GM12878 (cell line): Measurements from ENCODE around the gene MAMDC2.

Source experiments
- BACH1 ChIP-seq: fragments of 450-650 bp; IDR thresholded peaks from 2 replicates; pipeline ENCODE4 v1.6.1; 2017; ENCODE audit warnings: mild to moderate bottlenecking, borderline replicate concordance
- CTCF ChIP-seq, 3 experiments: IDR thresholded peaks in 2 of 3; conservative IDR thresholded peaks in 1 of 3; 2 replicates each; pipeline ENCODE4 v1.5.1; 2011; ENCODE audit warnings: low read depth in 3 of 3, low read length in 3 of 3, mild to moderate bottlenecking in 3 of 3, control low read depth in 2 of 3, moderate library complexity in 2 of 3, inconsistent platforms in 1 of 3, mixed read lengths in 1 of 3; ENCODE audit not compliant: control insufficient read depth in 2 of 3, insufficient read depth in 1 of 3; ENCODE audit errors: extremely low read depth in 1 of 3
- EGR1 ChIP-seq, 2 experiments: IDR thresholded peaks; 1 replicate in 1 of 2; 2 replicates in 1 of 2; pipeline ENCODE4 v1.6.1; 2011 to 2012; ENCODE audit warnings: low read depth in 2 of 2, low read length in 2 of 2, borderline replicate concordance in 1 of 2, mild to moderate bottlenecking in 1 of 2, moderate library complexity in 1 of 2
- FOXM1 ChIP-seq: IDR thresholded peaks from 2 replicates; pipeline ENCODE4 v1.6.1; 2012; ENCODE audit warnings: low read depth, mild to moderate bottlenecking, inconsistent platforms, low read length, moderate library complexity
- GABPA ChIP-seq: IDR thresholded peaks from 2 replicates; pipeline ENCODE4 v1.6.1; 2014; ENCODE audit warnings: antibody characterized with exemption, low read depth, mild to moderate bottlenecking, inconsistent platforms
- JUND ChIP-seq: IDR thresholded peaks from 2 replicates; pipeline ENCODE4 v1.6.1; 2012; ENCODE audit warnings: low read depth, mild to moderate bottlenecking, low read length, improper control_type of control experiment, moderate library complexity
- MLLT1 ChIP-seq: fragments of 450-650 bp; IDR thresholded peaks from 2 replicates; pipeline ENCODE4 v1.6.1; 2016; ENCODE audit warnings: mild to moderate bottlenecking
- MTA3 ChIP-seq: IDR thresholded peaks from 2 replicates; pipeline ENCODE4 v1.6.1; 2012; ENCODE audit warnings: low read length, inconsistent platforms, borderline replicate concordance
- NBN ChIP-seq: fragments of 450-650 bp; IDR thresholded peaks from 2 replicates; pipeline ENCODE4 v1.6.1; 2016
- NKRF ChIP-seq: fragments of 450-650 bp; conservative IDR thresholded peaks from 2 replicates; pipeline ENCODE4 v1.6.1; 2017; ENCODE audit warnings: mild to moderate bottlenecking, moderate library complexity
- NR2C1 ChIP-seq: fragments of 450-650 bp; IDR thresholded peaks from 2 replicates; pipeline ENCODE4 v1.6.1; 2017; ENCODE audit warnings: antibody characterized with exemption, mild to moderate bottlenecking, moderate library complexity
- TBL1XR1 ChIP-seq: IDR thresholded peaks from 2 replicates; pipeline ENCODE4 v1.6.1; 2012; ENCODE audit warnings: low read depth, low read length, improper control_type of control experiment
- YY1 ChIP-seq: IDR thresholded peaks from 2 replicates; pipeline ENCODE4 v1.6.1; 2011; ENCODE audit warnings: low read depth, mild to moderate bottlenecking, low read length
- TF ChIP-seq, protein P1 (sequence below): IDR thresholded peaks from 2 replicates; pipeline ENCODE4 v1.6.1; 2012; ENCODE audit warnings: mild to moderate bottlenecking, low read depth, low read length

DNA sequence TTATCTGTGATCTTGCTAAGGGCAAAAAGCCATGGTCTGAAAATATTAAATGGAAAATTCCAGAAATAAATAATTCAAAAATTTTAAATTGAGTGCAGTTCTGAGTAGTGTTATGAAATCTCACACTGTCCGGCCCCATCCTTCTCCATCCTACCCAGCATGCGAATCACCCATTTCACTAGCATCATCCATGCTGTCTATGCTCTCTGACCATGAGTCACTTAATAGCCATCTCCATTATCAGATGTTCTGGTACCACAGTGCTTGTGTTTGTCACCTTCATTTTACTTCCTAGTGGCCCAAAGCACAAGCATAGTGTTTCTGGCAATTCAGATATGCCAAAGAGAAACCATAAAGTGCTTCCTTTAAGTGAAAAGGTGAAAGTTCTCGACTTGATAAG, 151.8 kb downstream of the MAMDC2 start:
- no peak for TF ChIP-seq FOXM1
- TF ChIP-seq MTA3 = no peak
- TF ChIP-seq YY1 = no peak
- no peak for TF ChIP-seq CTCF (IDR thresholded peaks at IDR 0.05 in 2 of 3, conservative IDR thresholded peaks at IDR 0.05 in 1 of 3; ENCODE audit: control insufficient read depth in 2 of 3, extremely low read depth in 1 of 3, insufficient read depth in 1 of 3, low read depth in 3 of 3, low read length in 3 of 3)
- no peak for TF ChIP-seq TBL1XR1
- TF ChIP-seq NBN = no peak
- TF ChIP-seq NKRF = no peak
- TF ChIP-seq BACH1 = no peak
- no peak for TF ChIP-seq EGR1 (IDR thresholded peaks at IDR 0.05; ENCODE audit: borderline replicate concordance in 1 of 2, low read depth in 2 of 2, low read length in 2 of 2)
- TF ChIP-seq MLLT1 = no peak
- TF ChIP-seq NR2C1 = no peak
- TF ChIP-seq, protein P1, sequence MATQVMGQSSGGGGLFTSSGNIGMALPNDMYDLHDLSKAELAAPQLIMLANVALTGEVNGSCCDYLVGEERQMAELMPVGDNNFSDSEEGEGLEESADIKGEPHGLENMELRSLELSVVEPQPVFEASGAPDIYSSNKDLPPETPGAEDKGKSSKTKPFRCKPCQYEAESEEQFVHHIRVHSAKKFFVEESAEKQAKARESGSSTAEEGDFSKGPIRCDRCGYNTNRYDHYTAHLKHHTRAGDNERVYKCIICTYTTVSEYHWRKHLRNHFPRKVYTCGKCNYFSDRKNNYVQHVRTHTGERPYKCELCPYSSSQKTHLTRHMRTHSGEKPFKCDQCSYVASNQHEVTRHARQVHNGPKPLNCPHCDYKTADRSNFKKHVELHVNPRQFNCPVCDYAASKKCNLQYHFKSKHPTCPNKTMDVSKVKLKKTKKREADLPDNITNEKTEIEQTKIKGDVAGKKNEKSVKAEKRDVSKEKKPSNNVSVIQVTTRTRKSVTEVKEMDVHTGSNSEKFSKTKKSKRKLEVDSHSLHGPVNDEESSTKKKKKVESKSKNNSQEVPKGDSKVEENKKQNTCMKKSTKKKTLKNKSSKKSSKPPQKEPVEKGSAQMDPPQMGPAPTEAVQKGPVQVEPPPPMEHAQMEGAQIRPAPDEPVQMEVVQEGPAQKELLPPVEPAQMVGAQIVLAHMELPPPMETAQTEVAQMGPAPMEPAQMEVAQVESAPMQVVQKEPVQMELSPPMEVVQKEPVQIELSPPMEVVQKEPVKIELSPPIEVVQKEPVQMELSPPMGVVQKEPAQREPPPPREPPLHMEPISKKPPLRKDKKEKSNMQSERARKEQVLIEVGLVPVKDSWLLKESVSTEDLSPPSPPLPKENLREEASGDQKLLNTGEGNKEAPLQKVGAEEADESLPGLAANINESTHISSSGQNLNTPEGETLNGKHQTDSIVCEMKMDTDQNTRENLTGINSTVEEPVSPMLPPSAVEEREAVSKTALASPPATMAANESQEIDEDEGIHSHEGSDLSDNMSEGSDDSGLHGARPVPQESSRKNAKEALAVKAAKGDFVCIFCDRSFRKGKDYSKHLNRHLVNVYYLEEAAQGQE = no peak
- no peak for TF ChIP-seq JUND
- TF ChIP-seq GABPA = no peak
